Thoracic aorta (tissue), 2 donors: ENCODE measurements around the gene SPNS1. TPM values are rescaled to one million over a fixed set of nuclear protein-coding genes. Genes with fewer than 3 reads are reported as not detected.

Source experiments
- ATAC-seq: fragments of 150-250 bp; one replicate; pipeline ENCODE4 v1.8.0; 2017; ENCODE audit warnings: low read depth; ENCODE audit not compliant: insufficient number of reproducible peaks, low FRiP score
- DNase-seq: peaks from one replicate; pipeline ENCODE4 v3.0.0-alpha.2; 2020; ENCODE audit warnings: low spot score
- H3K27ac ChIP-seq, 2 donors: fragments of 200-600 bp; sonication (generic); 1 replicate in 1 of 2; 2 replicates in 1 of 2; pipeline ENCODE4 v1.5.1; 2016; ENCODE audit warnings: mild to moderate bottlenecking in 2 of 2, moderate library complexity in 2 of 2
- H3K27me3 ChIP-seq: fragments of 200-600 bp; sonication (generic); replicated peaks from 2 replicates; pipeline ENCODE4 v1.6.0; 2016; ENCODE audit warnings: mild to moderate bottlenecking; ENCODE audit not compliant: insufficient read depth
- H3K36me3 ChIP-seq: fragments of 200-600 bp; sonication (generic); one replicate; pipeline ENCODE4 v1.5.1; 2016
- H3K4me1 ChIP-seq, 2 donors: fragments of 200-600 bp; sonication (generic); 1 replicate in 1 of 2; 2 replicates in 1 of 2; pipeline versions ENCODE4 v1.5.1 to v1.6.0; 2016; ENCODE audit warnings: low read depth in 2 of 2, mild to moderate bottlenecking in 1 of 2; ENCODE audit not compliant: control insufficient read depth in 1 of 2
- H3K4me3 ChIP-seq: fragments of 200-600 bp; sonication (generic); 2 replicates; pipeline ENCODE4 v1.5.1; 2016; ENCODE audit warnings: mild to moderate bottlenecking
- H3K9me3 ChIP-seq: fragments of 200-600 bp; sonication (generic); 2 replicates; pipeline ENCODE4 v1.5.1; 2016
- total RNA-seq, 2 donors: library from RNA; depleted of rRNA; stranded (reverse); fragments of >200 nt; gene quantifications; one replicate each; pipeline versions ENCODE4 v1.1.0 to v1.2.3, GENCODE V29; 2016
- TF ChIP-seq, protein P1 (sequence below): fragments of 200-600 bp; sonication (generic); IDR thresholded peaks from one replicate; pipeline ENCODE4 v1.5.1; 2019; ENCODE audit warnings: antibody characterized with exemption

SPNS1 gene
- total RNA-seq, 2 donors from 2014 or later: 21.9 to 36.6 TPM

DNA sequence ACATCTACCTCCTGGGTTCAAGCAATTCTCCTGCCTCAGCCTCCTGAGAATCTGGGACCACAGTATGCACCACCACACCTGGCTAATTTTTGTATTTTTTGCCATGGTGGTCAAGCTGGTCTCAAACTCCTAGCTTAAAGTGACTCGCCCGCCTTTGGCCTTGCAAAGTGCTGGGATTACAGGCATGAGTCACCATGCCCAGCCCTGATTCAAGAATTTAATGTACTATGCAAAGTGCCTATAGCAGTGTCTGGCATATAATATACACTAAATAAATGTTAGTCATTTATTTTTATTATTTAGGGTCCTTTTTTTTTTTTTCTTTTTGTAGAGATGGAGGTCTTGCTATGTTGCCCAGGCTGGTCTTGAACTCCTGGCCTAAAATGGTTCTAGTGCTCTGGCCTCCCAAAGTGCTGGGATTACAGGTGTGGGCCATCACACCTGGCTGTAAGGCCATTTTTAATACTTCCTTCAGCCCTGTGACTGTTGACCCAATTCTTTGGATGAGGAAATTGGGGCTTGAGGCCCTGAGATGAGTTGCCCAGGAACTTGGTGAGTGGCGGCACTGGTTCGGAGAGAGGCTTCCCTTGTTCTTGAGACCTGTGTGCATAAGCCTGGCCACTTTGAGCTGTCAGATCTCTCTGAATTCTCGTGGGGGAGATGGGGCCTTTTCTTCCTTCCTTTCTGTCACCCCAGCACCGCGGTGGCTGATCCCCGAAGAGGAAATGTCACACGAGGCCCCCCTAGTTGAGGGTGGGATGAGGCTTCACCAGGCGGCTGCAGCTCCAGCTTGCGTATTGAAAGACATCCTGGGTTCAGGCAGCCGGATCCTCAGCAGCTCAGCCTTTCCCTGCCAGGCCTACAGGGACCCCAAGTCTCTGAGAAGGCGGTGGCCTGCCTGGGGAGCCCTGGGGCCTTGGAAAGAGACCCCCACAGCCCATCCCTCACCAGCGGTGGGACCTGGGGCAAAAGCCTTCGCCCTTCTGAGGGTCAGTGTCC is 49.0 kb downstream of the SPNS1 start:
- H3K27ac ChIP-seq: no peak overlapping the region
- no peak for DNase-seq
- H3K27me3 ChIP-seq: no peaks in the 10 kb centered on the region
- no peaks in the 10 kb centered on the region for H3K4me1 ChIP-seq
- H3K4me3 ChIP-seq: no peak overlapping the region
- no peaks in the 10 kb centered on the region for H3K36me3 ChIP-seq
- TF ChIP-seq, protein P1, sequence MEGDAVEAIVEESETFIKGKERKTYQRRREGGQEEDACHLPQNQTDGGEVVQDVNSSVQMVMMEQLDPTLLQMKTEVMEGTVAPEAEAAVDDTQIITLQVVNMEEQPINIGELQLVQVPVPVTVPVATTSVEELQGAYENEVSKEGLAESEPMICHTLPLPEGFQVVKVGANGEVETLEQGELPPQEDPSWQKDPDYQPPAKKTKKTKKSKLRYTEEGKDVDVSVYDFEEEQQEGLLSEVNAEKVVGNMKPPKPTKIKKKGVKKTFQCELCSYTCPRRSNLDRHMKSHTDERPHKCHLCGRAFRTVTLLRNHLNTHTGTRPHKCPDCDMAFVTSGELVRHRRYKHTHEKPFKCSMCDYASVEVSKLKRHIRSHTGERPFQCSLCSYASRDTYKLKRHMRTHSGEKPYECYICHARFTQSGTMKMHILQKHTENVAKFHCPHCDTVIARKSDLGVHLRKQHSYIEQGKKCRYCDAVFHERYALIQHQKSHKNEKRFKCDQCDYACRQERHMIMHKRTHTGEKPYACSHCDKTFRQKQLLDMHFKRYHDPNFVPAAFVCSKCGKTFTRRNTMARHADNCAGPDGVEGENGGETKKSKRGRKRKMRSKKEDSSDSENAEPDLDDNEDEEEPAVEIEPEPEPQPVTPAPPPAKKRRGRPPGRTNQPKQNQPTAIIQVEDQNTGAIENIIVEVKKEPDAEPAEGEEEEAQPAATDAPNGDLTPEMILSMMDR: no peak
- no peaks in the 10 kb centered on the region for H3K9me3 ChIP-seq
- ATAC-seq: no peak

DNA sequence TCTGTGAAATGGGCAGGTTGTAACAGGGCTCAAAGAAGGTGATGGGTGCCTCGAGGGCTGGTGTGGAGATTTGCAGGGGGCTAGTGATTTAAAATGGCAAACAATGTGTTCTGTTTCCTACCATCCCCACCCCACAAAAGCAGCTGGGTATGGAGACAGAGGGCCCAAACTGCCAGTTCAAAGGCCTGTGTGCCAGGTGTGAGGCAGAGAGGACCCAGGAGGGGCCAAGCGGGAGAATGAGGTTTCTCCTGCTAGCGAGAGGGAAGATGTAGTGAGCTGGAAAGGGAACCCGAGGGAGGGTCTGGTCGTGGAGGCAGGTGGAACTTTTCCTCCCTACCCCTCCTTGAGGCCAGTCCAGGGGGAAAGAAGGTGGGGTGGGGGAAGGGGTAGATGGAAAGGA is 49.7 kb downstream of the SPNS1 start:
- Histone ChIP-seq H3K27me3 (no peaks in the 10 kb centered on the region), H3K36me3 (no peaks in the 10 kb centered on the region), H3K27ac (no peak overlapping the region), H3K9me3 (no peaks in the 10 kb centered on the region), H3K4me1 (no peaks in the 10 kb centered on the region), H3K4me3 (no peak overlapping the region)
- DNase-seq: no peak
- TF ChIP-seq, protein P1: no peak
- ATAC-seq: no peak

DNA sequence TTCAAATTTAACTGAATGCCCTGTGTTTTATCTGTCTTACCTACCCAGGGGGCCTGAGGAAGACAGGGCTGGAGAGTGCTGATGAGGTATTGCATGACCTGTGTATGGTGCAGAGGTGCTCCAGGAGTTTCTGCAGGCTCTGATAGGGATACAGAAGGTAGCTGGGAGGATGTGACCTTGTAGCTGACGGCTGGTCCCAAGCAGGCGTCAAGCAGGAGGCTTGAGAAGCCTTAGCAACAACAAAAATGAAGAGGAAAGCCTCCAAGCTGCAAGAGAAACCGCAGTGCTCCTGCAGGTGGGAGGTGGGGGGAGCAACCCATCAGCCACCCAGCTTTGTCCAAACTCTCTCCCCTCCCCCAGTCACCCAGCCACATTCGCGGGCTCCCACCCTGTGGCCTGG is 50.6 kb downstream of the SPNS1 start:
- TF ChIP-seq, protein P1: no peak
- Histone ChIP-seq H3K9me3 (no peaks in the 10 kb centered on the region), H3K36me3 (no peaks in the 10 kb centered on the region), H3K4me3 (no peak overlapping the region), H3K27me3 (no peaks in the 10 kb centered on the region), H3K27ac (no peak overlapping the region), H3K4me1 (no peaks in the 10 kb centered on the region)
- DNase-seq (no peak), ATAC-seq (no peak)

DNA sequence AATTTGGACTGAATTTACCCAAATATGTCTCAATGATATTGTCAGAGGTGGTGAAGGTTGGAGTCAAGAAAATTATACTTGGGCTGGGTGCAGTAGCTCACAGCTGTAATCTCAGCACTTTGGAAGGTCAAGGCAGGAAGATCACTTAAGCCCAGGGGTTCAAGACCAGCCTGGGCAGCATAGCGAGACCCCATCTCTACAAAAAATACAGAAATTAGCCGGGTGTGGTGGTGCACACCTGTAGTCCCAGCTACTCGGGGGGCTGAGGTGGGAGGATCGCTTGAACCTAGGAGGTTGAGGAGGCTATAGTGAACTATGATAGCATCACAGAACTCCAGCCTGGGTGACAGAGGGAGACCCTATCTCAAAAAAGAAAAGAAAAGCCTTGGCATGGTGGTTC is 51.2 kb downstream of the SPNS1 start:
- TF ChIP-seq, protein P1: no peak
- Histone ChIP-seq H3K4me3 (no peak overlapping the region), H3K9me3 (no peaks in the 10 kb centered on the region), H3K27ac (no peak overlapping the region), H3K36me3 (no peaks in the 10 kb centered on the region), H3K4me1 (no peaks in the 10 kb centered on the region), H3K27me3 (no peaks in the 10 kb centered on the region)
- ATAC-seq (no peak), DNase-seq (no peak)

DNA sequence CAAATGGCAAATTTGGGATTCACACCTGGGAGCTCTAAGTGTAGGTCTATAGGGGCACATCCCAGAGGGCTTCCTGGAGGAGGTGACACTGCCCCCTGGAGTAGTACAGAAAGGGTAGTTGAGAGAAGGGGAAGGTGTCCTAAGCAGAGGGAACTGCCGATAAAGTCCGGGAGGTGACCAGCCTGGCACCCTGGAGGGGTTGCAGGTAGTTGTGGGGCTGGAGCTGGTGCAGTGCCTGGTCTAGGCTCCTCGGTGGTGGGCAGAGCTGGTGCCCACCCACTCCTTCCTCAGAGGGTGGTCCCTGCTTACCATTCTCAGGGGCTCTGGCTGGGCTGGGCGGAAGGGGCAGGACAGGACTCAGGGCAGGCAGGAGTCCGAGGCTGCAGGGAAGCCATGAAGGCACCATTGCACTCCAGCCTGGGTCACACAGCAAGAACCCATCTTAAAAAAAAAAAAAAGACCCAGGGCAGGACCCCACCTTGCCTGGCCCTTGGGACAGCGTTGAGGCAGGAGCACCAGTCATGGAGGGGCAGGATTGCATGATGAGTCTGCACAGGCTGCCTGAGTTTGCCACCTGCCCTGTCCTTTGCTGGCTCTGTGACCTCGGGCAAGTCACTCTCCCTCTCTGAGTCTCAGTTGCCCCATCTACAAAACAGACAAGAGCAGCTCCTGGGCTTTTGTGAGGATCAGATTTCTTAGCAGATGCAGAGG is 54.0 kb downstream of the SPNS1 start:
- Histone ChIP-seq H3K4me1 (no peaks in the 10 kb centered on the region), H3K9me3 (no peaks in the 10 kb centered on the region), H3K36me3 (no peaks in the 10 kb centered on the region), H3K4me3 (no peak overlapping the region), H3K27me3 (no peaks in the 10 kb centered on the region), H3K27ac (no peak overlapping the region)
- no peak for ATAC-seq
- DNase-seq: no peak
- TF ChIP-seq, protein P1: no peak
